AG04450 (cell line): ENCODE results near the gene DCBLD2. TPM values are rescaled to one million over a fixed set of nuclear protein-coding genes. Genes with fewer than 3 reads are reported as not detected.

Experiments used
- CTCF ChIA-PET: fragments of 300-600, 350-600 bp; formaldehyde crosslinking; extraction: SDS; loops from one replicate; lab custom pipeline; 2022; ENCODE audit warnings: antibody characterized with exemption, inconsistent platforms; lab: Charles Lee
- POLR2A ChIA-PET: fragments of 350-600 bp; formaldehyde crosslinking; extraction: SDS; loops from one replicate; lab custom pipeline; 2021; ENCODE audit warnings: antibody characterized with exemption, inconsistent platforms; lab: Yijun Ruan, JAX
- DNase-seq: peaks from one replicate; pipeline ENCODE4 v3.0.0-alpha.2; 2011; ENCODE audit warnings: low read depth, low spot score
- H3K27ac ChIP-seq: one replicate; pipeline ENCODE4 v1.5.1; 2012; ENCODE audit warnings: low read depth, low read length, control low read depth
- H3K27me3 ChIP-seq: one replicate; pipeline ENCODE4 v1.6.0; 2012; ENCODE audit warnings: low read length; ENCODE audit not compliant: control insufficient read depth, insufficient read depth
- H3K4me3 ChIP-seq: 2 replicates; pipeline ENCODE4 v1.5.1; 2011; ENCODE audit warnings: mild to moderate bottlenecking, low read depth, low read length, control low read depth
- H3K9me3 ChIP-seq: 2 replicates; pipeline ENCODE4 v1.5.1; 2012; ENCODE audit warnings: low read length; ENCODE audit not compliant: control insufficient read depth, insufficient read depth
- polyA plus RNA-seq: library from polyadenylated mRNA; depleted of rRNA; stranded (reverse); fragments of >200 nt; gene quantifications from 2 replicates; pipeline ENCODE4 v1.2.3, GENCODE V29; 2011
- TF ChIP-seq, protein P1 (sequence below): IDR thresholded peaks from 2 replicates; pipeline ENCODE4 v1.5.1; 2011; ENCODE audit warnings: low read depth, low read length, control low read depth, inconsistent platforms

DCBLD2 gene
- polyA plus RNA-seq, 1 experiment, result 202 TPM

DNA sequence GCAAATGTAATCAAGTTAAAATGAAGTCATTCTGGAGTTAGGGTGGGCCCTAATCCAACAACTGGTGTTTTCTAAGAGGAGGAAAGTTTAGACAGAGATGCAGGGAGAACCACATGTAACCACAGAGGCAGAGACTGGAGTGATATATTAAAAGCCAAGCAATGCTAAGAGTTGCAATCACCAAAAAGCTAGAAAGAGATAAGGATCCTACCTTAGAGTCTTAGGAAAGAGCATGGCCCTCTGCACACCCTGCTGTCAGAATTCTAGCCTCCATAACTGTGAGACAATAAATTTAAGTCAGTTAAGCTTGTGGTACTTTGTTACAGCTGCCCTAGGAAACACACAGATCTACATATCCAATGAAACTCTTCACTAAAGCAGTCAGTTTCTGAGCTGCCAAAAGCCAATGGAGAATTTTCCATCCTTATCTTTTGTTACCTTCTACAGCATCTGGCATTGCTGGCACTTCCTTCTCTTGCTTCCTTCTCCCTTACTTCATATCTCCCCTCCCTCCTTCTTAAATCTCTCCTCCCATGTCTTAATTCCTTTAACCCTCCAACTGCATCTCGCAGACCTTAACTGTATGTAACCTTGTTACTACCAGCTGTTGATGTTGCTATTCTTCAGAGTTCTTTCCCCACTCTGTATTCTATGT is 11.2 kb downstream of the DCBLD2 start:
- CTCF ChIA-PET, result interaction anchor here (1.1 to 1.7 kb wide), 2 partner anchors 65 to 73 kb away, joined by 3 to 4 read pairs; no protein-coding TSS in a partner anchor
- Histone ChIP-seq H3K4me3 (no peak overlapping the region), H3K9me3 (no peaks in the 10 kb centered on the region), H3K27ac (no peak overlapping the region), H3K27me3 (no peaks in the 10 kb centered on the region)
- DNase-seq, result no peak
- TF ChIP-seq, protein P1, sequence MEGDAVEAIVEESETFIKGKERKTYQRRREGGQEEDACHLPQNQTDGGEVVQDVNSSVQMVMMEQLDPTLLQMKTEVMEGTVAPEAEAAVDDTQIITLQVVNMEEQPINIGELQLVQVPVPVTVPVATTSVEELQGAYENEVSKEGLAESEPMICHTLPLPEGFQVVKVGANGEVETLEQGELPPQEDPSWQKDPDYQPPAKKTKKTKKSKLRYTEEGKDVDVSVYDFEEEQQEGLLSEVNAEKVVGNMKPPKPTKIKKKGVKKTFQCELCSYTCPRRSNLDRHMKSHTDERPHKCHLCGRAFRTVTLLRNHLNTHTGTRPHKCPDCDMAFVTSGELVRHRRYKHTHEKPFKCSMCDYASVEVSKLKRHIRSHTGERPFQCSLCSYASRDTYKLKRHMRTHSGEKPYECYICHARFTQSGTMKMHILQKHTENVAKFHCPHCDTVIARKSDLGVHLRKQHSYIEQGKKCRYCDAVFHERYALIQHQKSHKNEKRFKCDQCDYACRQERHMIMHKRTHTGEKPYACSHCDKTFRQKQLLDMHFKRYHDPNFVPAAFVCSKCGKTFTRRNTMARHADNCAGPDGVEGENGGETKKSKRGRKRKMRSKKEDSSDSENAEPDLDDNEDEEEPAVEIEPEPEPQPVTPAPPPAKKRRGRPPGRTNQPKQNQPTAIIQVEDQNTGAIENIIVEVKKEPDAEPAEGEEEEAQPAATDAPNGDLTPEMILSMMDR, result no peak
- POLR2A ChIA-PET, result no interaction called here

GRCh38 chr3:98887684-98888083 is 13.8 kb downstream of the DCBLD2 start:
- Histone ChIP-seq H3K27ac (no peak overlapping the region), H3K27me3 (no peaks in the 10 kb centered on the region), H3K4me3 (no peak overlapping the region), H3K9me3 (no peaks in the 10 kb centered on the region)
- TF ChIP-seq, protein P1, result no peak
- ChIA-PET CTCF (interaction anchor here (1.0 to 2.0 kb wide), 2 partner anchors 104 to 107 kb away, joined by 3 to 6 read pairs; no protein-coding TSS in a partner anchor), POLR2A (interaction anchor here (1.1 kb wide), 1 partner anchor 14 kb away, joined by 4 read pairs; the partner anchor contains the start of gene DCBLD2)
- no peak for DNase-seq

DNA sequence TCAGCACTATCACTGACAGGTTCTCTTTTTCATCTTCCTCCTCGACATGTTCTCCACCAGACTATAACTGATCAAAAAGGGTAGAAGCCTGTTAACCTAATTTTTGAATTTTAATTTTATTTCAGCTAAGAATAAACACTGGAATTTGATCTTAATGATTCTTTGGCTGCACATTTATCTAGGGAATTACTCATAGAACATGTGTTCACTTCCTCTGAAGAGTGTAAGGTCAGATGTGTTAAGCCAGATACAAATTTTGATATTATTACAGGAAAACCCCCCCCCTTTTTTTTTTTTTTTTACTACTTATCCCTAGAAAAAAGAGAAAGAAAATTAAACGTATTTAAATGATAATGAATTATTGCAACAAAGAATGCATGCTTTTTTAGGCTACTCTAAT is 15.0 kb downstream of the DCBLD2 start:
- CTCF ChIA-PET, result interaction anchor here (1.9 kb wide), 1 partner anchor 107 kb away, joined by 5 read pairs; no protein-coding TSS in a partner anchor
- Histone ChIP-seq H3K27me3 (no peaks in the 10 kb centered on the region), H3K9me3 (no peaks in the 10 kb centered on the region), H3K27ac (no peak overlapping the region), H3K4me3 (no peak overlapping the region)
- no peak for DNase-seq
- POLR2A ChIA-PET, result interaction anchor here (0.6 kb wide), 2 partner anchors 15 to 1347 kb away, joined by 3 to 8 read pairs; partner anchors contain the start of gene DCBLD2
- TF ChIP-seq, protein P1, result no peak

DNA sequence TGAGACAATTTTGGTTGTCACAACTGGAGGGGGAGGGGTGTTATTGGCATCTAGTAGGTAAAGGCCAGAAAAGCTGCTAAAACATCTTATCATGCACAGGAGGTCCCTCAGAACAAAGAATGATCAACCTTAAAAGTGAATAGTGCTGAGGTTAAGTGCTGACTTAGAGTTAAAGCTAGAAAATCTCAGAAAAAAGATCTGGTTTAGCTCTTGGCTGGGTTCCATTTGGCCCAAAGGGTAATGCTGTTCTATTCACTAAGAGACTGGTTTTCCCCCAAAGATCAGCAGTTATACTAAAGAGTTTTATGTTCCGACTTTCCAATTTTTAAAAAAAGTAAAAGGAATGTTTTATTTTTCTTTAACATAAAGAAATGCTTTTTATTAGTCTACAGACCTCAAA is 15.6 kb downstream of the DCBLD2 start:
- ChIA-PET POLR2A (interaction anchor here (0.6 kb wide), 2 partner anchors 16 to 1348 kb away, joined by 3 to 8 read pairs; partner anchors contain the start of gene DCBLD2), CTCF (interaction anchor here (0.9 to 2.1 kb wide), 3 partner anchors 16 to 108 kb away, joined by 3 to 7 read pairs (median 5); partner anchors contain the start of gene DCBLD2)
- TF ChIP-seq, protein P1, result no peak
- DNase-seq, result no peak
- Histone ChIP-seq H3K4me3 (no peak overlapping the region), H3K27ac (no peak overlapping the region), H3K27me3 (no peaks in the 10 kb centered on the region), H3K9me3 (no peaks in the 10 kb centered on the region)
